SIG-M5 (cell line): ENCODE data around the gene SMOC1.

Source experiments
- DNase-seq: peaks from one replicate; lab custom pipeline; 2025; lab: John Stamatoyannopoulos, UW

Gene SMOC1

DNA sequence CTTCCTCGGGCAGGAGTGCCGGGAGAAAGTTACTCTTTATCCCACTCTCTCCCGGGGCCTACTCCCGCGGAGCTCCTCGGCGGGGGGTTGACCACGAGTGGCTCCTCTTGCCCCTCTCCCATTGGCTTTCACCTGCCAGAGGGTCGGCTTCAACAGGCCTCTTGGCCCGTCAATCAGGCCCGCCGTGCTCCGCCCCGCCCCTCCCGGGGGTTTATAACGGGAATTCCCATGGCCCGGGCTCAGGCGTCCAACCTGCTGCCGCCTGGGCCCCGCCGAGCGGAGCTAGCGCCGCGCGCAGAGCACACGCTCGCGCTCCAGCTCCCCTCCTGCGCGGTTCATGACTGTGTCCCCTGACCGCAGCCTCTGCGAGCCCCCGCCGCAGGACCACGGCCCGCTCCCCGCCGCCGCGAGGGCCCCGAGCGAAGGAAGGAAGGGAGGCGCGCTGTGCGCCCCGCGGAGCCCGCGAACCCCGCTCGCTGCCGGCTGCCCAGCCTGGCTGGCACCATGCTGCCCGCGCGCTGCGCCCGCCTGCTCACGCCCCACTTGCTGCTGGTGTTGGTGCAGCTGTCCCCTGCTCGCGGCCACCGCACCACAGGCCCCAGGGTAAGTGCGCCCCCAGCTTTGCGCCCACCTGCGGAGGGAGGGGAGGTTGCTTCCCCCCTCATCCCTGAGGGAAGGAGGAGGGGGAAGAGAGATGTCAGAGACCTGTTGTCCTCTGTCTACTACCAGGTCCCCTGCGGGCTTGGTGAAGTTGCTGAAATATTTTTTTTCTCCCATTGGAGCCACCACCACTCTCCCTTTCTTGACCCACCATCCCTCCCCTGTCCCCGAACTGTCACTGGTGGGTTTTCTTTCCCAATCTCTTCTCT lies at the start of gene SMOC1:
Gene SMOC1 (plus strand): TSS at position 242 of the 869 bp plus-strand sequence. CDS start 263 bp downstream, at position 505.
- DNase-seq, result no peak

DNA sequence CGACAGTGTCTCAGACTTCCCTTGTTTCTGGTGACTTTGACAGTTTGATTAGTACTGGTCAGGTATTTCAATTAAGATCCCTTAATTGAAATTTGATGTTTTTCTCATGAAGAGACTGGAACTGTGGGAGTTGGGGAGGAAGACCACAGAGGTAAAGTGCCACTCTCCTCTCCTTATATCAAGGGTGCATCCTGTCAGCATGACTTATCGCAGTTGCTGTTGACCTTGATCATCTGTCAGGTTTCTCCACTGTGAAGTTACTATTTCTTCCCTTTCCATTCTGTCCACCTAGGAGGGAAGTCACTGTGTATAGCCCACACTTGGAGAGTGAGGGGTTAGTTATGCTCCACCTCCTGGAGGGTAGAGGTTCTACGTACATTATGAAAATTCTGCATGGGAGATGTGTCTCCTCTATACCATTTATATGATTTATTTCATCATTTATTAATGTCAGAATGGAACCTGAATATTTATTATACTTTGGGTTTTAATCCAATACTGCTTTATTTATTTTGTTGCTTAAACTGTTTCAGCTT lies 40.3 kb upstream of the SMOC1 start:
- no peak for DNase-seq

DNA sequence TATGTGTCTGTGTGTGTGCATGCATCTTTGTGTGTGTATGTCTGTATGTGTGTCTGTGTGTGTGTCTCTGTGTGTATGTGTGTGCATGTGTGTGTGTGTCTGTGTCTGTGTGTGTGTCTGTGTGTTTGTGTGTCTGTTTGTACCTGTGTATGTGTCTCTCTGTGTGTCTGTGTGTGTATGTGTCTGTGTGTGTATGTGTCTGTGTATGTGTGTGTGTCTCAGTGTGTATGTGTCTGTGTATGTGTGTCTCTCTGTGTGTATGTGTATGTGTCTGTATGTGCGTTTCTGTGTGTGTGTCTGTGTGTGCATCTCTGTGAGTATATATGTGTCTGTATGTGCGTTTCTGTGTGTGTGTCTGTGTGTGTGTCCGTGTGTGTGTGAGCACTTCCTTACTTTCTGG lies 39.6 kb upstream of the SMOC1 start:
- DNase-seq, result no peak

DNA sequence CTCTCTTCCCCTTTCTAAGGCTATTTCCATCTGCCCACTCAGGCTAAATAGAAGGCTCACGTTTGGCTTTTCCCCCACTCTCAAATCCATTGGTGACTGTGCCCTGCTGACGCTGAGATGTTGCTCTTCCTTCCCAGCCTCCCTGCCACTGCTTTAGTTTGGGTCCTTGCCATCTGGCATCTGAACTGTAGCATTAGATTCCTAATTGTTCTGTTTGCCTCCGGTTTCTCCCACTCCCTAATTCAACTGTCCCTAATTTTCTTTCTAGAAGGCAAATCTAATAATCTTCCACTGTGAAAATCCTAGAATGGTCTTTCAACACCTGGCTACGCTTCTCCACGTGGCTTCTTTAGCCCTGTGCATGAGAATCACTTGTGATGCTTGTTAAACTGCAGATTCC lies 37.6 kb upstream of the SMOC1 start:
- no peak for DNase-seq

DNA sequence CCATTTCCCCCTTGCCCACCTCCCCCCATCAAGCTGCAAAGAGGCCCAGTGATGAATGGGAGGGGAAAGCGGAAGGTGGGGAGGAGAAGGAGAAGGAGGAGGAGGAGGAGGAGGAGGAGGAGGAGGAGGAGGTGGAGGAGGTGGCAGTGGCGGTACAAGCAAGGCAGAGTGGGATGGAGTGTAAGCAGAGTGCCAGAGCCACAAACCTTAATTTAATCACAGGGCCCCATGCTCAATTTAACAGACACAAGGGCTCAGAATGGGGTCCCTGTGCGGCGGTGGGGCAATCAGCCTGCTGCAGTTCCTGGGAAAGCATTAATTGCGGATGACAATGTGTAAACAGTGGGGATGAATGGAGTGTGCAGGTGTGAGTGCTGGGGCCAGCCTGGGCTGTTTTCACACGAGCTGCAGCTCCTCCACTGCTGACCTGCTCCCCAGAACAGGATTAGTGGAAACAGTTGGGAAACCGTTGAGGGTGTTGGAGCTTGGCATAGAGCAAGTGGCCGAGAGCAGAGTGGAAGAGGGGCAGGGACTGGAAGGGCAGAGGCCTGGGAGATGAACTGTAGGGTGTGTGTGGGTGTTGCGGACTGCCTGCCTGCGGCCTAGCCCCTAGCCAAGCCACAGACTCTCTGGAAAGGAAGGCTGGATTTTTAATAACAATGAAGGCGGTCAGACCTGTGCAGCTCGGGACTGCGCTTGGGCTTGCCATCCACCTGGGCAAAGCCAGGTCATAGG lies 36.4 kb upstream of the SMOC1 start:
- DNase-seq, result no peak

GRCh38 chr14:69844171-69844570 lies 35.0 kb upstream of the SMOC1 start:
- no peak for DNase-seq

GRCh38 chr14:69845050-69845581 lies 34.1 kb upstream of the SMOC1 start:
- DNase-seq, result no peak

- no peak for DNase-seq
These were observed 33.4 kb upstream of the SMOC1 start for GRCh38 chr14:69845787-69846186.

DNA sequence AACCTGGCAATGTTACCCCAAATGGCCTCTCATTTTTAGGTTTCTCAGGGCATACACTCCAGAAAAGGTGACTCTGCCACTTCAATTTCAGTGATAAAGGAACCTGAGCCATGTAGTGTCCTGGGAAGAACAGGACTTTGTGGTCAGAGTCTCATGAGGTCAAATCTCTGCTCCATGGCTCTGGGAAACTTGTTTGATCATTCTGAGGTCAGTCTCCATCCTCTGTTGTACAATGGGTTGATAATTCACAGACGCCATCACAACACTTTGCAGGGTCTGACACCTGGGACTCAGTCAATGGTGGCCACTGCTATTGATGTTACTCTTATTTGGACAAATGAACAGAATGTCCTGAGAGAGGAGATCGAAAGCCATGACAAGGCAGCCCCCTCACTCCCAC lies 31.1 kb upstream of the SMOC1 start:
- no peak for DNase-seq

DNA sequence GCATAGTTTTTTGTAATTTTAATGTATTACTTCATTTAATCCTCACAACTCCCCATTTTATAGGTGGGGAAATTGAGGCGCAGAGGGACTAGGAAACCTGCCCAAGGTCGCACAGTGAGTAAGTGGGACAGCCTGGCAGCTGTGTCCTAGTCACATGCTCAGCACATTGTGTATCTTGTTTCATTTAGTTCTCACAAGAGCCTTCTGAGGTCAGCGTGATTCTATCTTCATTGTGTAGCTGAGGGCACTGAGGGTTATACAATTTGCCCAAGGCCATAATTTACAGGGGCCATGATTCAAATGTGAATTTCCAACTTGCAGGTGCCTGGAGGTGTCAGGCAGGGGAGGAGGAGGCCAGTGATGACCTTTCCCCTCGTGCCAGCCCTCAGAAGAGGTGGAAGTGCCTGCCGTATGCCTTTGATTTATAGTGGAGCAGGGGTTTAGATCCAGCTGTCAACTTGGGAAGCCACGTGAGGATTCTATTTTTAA lies 30.3 kb upstream of the SMOC1 start:
- DNase-seq, result no peak

DNA sequence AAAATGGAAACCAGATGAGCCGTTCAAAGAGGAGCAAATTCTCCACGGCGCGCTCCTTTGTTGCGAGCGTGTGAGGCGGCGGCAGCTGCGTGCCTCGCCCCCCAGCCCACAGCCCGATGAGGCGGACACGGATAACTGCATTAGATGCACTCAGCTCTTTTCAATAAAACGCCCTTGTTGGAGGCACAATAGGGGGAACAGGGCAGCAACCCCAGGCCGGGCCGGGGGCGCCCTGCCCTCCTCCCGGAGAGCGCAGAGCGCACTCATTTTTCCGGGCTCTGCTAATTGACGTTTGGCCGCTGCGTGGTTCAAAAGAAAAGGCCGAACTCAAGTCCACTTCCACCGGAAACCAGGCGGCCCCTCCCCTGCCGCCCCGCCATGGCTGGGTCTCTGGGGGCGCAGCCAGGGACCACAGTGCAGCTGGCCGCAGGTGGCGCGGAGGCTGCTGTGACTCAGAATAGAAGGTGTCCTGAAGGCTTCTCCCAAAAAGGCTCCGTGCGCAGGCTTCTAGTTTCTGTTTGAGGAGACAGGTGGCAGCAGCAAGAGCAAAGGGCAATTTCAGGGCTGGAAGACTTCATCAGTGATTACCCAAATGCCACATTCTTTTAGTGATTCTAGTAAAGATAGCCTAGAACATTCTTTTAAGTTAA lies 29.0 kb upstream of the SMOC1 start:
- DNase-seq, result no peak

GRCh38 chr14:69850736-69851112 lies 28.5 kb upstream of the SMOC1 start:
- no peak for DNase-seq

DNA sequence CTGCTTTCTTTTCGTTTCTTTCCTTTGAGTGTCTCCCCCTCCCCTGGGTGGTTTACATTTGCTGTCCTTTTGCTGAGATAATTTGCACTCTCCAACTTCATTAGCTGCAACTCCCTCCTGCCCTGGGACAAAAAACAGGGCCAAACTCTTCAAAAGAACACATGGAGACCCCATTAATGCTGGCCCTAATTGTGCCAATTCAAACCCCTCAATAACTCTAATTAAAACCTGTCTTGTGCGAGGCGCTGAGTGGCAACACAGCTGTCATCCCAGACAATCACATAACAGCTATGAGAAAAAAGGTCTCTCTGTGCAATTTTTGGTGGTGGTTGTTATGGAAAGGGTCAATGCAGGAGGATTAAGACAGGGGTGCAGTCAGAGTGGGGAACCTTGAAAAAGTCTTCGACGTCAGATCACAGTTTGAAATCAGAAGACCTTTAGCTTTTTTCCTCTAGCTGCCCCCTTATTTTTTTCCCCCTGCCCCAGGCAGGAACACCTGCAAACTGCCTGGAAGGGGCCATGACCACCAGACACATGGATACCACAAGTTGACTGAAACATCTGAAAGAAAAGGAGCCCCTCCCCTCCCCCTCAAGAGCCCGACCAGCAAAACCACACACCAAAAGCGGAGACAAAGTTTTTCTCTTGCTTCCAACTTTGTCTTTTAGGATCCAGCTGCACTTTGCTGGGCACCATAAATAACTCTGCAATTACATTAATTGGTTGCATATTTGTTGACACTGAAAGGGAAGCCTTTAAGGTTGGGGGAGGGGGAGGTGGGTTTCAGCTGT lies 26.5 kb upstream of the SMOC1 start:
- no peak for DNase-seq

- DNase-seq, result no peak
These were observed 25.4 kb upstream of the SMOC1 start for GRCh38 chr14:69853774-69854173.

DNA sequence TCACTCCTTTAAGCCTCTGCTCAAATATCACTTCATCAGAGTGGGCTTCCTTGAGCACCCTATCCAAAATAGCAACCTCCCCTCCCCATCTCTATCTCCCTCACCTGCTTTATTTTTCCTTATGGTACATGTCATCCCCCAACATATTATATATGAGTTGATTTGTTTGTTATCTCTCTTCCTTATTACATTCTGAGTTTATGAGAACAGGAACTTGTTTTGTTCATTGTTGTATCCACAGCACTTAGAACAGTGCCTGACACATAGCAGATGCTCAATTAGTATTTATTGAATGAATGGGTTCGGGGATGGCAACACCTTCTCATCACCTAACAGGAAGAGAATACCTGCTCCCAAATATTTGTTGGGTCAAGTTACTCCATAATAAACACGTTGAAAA lies 24.6 kb upstream of the SMOC1 start:
- no peak for DNase-seq

GRCh38 chr14:69855180-69855832 lies 23.9 kb upstream of the SMOC1 start:
- DNase-seq, result no peak

DNA sequence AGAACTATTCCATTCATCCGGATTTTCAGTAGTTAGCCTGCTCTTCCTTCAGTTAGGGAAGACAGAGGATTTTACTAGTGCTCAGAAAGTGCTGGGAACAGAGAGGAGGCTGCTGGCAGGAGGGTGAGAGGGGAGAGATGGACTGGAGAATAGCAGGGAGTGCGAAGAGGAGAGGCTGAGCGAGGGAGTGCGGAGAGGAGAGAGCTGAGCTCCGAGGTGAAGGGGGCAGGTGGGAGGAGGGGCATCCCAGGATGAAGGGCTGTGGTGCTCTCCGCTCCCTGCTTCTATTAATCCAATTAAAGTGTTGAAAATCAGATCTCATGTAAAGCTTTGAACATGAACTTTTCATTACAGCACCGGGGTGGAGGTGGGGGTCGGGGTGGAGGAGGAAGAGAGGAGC lies 20.4 kb upstream of the SMOC1 start:
- no peak for DNase-seq

GRCh38 chr14:69859591-69859990 lies 19.6 kb upstream of the SMOC1 start:
- DNase-seq, result no peak

- no peak for DNase-seq
These were observed 19.0 kb upstream of the SMOC1 start for GRCh38 chr14:69860221-69860620.

DNA sequence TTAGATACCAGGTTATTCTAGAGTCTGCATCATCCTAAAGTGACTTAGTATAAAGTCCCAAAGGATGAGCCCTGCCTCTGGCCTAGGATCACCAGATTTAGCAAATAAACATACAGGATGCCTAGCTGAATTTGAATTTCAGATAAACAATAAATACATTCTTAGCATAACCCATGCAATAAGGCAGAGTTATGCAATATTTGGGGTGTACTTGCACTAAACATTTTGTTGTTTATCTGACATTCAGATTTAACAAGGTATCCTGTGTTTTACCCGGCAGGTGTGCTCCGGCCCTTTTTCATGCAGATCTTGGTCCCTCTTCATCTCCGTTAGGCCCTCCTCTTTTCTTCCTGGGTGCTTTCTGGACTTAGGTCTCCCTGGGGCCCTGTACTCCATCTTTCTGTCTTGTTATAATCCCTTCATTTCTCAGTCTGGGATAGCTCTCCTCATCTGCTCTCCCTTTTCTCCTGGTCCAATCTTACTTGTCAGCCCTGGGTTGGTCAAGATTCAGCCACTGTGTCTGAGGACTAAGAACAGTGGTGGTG lies 18.1 kb upstream of the SMOC1 start:
- no peak for DNase-seq

GRCh38 chr14:69863083-69863482 lies 16.1 kb upstream of the SMOC1 start:
- DNase-seq, result no peak
